GM13977 (cell line): ENCODE results near the gene MYH7.

Source experiments
- DNase-seq: peaks from one replicate; pipeline ENCODE4 v3.0.0; 2012; ENCODE audit warnings: low spot score
- in situ Hi-C: fragments of 300-500 bp; cut with MboI; formaldehyde crosslinking; loops from one replicate; pipeline ENCODE4 v1.12.0; 2022; ENCODE audit warnings: low sequenced_read_pairs, low pct_unique_long_range_greater_than_20kb, mixed read lengths, inconsistent platforms; ENCODE audit not compliant: unreplicated experiment
- TF ChIP-seq, protein P1 (sequence below): IDR thresholded peaks from 2 replicates; pipeline ENCODE4 v1.5.1; 2012; ENCODE audit warnings: mild to moderate bottlenecking, control low read depth; ENCODE audit not compliant: insufficient read depth; ENCODE audit errors: extremely low read depth, missing control alignments

Gene MYH7

DNA sequence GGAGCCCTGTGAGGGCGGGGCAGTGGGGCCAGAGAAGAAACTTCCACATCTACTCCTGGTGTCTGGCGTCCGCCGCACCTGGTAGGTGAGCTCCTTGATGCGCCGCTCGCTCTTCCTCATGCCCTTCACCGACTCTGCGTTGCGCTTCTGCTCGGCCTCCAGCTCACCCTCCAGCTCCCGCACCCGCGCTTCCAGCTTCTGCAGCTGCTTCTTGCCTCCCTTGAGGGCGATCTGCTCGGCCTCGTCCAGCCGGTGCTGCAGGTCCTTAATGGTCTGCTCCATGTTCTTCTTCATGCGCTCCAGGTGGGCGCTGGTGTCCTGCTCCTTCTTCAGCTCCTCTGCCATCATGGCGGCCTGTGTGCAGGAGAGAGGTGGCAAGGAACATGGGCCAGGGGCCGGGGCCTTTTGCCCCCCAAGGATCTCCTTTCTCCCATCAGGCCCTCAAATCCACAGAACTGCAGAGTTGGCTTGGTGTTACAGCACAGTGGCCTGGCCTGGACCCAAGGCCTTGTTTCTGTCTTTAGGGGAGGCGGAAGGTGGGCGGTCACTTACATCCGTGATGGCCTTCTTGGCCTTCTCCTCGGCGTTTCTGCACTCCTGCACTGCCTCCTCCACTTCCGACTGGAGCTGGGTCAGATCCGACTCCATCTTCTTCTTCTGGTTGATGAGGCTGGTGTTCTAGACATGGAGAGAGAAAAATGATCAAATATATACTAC is 50.9 kb downstream of the MYH7 start:
- DNase-seq, result no peak
- TF ChIP-seq, protein P1, sequence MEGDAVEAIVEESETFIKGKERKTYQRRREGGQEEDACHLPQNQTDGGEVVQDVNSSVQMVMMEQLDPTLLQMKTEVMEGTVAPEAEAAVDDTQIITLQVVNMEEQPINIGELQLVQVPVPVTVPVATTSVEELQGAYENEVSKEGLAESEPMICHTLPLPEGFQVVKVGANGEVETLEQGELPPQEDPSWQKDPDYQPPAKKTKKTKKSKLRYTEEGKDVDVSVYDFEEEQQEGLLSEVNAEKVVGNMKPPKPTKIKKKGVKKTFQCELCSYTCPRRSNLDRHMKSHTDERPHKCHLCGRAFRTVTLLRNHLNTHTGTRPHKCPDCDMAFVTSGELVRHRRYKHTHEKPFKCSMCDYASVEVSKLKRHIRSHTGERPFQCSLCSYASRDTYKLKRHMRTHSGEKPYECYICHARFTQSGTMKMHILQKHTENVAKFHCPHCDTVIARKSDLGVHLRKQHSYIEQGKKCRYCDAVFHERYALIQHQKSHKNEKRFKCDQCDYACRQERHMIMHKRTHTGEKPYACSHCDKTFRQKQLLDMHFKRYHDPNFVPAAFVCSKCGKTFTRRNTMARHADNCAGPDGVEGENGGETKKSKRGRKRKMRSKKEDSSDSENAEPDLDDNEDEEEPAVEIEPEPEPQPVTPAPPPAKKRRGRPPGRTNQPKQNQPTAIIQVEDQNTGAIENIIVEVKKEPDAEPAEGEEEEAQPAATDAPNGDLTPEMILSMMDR, result no peak
- in situ Hi-C loops, result no loop called here

DNA sequence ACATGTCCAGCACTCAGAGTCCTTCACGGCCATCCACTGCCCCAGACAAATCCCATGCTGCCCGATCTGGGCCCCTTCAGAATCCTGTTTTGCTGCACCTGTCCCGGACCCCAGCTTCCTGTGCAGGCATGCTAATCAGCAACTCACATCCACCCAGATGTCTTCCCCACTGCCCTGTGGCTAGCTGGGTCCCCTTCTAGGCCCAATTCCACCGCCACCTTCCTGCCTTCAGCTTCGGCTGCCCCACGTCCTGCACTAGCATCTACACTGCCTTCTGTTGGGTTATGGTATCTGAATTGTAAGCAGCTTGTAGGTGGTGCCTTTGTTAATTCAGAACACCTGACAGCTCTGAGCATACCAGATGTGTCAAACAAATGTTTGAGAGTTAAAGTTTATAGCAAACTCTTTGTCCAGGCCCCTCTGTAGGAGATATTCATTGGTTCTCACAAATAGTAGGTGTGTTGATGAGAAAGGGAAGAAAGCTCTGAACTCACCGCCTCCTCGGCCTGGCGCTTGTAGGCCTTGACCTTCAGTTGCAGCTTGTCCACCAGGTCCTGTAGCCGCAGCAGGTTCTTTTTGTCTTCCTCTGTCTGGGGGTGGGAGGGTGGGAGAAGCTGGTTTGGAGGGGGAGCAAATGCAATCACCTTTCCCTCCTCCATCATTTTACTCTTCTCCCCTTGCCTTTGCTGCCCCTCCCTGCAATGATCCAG is 52.6 kb downstream of the MYH7 start:
- in situ Hi-C loops, result no loop called here
- TF ChIP-seq, protein P1, result no peak
- DNase-seq, result no peak

DNA sequence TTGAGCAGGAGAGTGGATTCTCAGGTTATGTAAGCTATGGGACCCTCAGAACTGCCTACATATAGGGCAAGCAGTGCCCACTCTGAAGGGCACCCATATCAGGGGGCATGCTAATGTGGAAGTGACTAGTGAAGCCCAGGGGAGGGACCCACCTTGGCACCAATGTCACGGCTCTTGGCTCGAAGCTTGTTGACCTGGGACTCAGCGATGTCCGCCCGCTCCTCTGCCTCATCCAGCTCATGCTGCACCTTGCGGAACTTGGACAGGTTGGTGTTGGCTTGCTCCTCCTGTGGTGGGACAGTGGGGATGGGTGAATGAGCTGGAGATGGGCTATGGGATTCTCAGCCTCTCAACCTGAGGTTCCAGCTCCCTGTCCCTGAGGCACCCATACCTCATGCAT is 53.2 kb downstream of the MYH7 start:
- in situ Hi-C loops, result no loop called here
- TF ChIP-seq, protein P1, result no peak
- DNase-seq, result no peak

DNA sequence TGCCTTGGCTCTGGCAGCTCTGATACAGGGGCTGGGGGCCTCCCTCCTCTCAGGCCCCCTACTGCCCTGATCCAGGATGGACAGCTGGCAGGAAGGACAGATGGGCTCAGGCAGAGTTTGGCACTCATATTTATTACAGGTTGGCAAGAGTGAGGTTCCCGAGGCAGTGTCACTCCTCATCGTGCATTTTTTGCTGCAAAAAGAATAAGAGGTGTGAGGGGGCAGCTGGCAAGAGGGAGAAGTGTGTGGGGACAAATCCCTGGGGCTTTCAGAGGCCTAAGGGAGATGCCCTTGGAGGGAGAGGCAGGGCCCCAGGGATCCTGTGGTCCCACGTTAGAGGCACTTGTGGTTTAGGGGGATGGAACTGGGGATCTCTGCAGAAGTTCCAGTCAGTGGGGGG is 53.6 kb downstream of the MYH7 start:
- no peak for DNase-seq
- TF ChIP-seq, protein P1, result no peak
- in situ Hi-C loops, result no loop called here

DNA sequence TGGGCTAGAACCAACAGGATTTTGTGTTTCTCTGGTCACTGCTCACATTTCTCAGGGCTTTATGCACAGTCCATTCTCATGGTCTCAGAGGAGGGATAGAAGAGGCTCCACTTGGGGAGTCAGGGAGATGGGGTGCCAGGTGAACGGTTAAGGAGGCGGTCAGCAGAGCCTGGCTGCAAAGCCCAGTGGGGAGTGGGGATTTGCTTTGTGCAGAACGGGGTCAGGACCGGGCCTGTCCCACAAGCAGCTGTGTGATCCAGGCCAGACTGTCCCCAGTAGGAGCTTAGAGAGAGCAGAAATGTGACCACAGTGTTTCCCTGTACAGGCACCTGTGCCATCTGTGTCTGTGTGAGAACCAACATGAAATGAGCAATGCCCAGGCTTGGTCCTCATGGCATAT is 54.5 kb downstream of the MYH7 start:
- TF ChIP-seq, protein P1, result no peak
- no peak for DNase-seq
- in situ Hi-C loops, result no loop called here

DNA sequence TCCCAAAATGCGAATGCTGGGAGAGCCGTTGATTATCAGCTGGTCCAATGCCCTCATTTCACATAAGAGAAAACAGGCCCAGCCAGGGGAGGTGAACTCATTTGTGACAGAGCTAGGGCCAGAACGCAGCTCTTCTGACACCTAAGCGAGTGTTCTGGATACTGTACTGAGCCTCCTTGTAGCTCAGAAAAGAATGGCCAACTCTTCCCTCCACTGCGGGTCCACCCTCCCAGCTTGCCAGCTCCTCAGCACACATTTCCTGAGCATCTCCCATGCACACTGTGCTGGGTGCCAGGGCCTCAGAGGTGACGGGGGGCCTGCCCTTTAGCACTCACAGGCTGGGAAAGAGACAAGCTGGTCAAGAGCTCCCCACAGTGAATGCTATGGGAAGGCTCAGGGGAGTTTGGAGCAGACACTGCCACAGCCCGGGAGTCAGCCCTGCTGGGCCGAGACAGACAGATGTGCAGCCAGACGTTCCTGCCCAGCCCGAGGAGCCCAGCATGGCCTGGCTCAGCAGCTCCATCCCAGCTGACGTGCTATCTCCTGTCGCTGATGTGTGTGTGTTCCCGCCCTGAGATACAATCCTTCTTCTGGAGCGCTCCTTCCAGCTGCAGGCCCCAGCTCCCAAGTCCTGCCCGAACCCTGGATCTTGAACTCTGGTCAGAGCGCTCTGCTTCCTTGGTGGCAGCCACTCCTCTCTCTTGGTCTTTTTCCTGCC is 55.1 kb downstream of the MYH7 start:
- in situ Hi-C loops, result no loop called here
- no peak for DNase-seq
- TF ChIP-seq, protein P1, result no peak
